ENCODE results near the gene TRABD2B. TPM values are rescaled to one million over a fixed set of nuclear protein-coding genes. Genes with fewer than 3 reads are reported as not detected.

TRABD2B gene
- total and polyA plus RNA-seq, 2 donors (not counting 1 experiment from before 2014, with no cell fraction given), result under 0.01 TPM; not detected in 1

DNA sequence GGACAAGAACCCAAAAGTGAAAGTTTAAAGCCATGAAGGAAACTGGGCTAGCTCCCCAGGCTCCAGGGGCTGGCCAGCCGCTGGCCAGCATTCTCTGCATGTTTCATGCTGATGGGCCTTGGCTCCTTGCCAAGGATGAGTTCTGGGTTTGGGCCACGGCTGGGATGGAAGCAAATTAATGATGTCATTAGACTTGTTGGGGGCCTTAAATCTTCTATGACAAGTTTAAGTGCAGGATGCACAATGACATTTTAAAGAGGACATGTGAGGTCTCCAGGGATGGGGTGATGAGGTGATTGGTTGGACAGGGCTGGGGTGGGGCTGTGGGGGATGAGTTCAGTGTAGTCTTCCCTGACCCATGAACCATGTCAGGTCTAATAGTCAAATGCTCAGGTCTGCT lies 199.6 kb downstream of the TRABD2B start:
- no peak for DNase-seq (ENCODE audit: low read depth in 2 of 2)
- no peaks in the 10 kb centered on the region for H3K9me3 ChIP-seq (ENCODE audit: control insufficient read depth, insufficient read depth, low read depth, low read length)
- no peaks in the 10 kb centered on the region for H3K79me2 ChIP-seq (ENCODE audit: control insufficient read depth, insufficient read depth, low read length)
- H3K4me1 ChIP-seq (ENCODE audit: control insufficient read depth, extremely low read depth, insufficient read depth, low read length), result no peaks in the 10 kb centered on the region
- TF ChIP-seq, protein P1, sequence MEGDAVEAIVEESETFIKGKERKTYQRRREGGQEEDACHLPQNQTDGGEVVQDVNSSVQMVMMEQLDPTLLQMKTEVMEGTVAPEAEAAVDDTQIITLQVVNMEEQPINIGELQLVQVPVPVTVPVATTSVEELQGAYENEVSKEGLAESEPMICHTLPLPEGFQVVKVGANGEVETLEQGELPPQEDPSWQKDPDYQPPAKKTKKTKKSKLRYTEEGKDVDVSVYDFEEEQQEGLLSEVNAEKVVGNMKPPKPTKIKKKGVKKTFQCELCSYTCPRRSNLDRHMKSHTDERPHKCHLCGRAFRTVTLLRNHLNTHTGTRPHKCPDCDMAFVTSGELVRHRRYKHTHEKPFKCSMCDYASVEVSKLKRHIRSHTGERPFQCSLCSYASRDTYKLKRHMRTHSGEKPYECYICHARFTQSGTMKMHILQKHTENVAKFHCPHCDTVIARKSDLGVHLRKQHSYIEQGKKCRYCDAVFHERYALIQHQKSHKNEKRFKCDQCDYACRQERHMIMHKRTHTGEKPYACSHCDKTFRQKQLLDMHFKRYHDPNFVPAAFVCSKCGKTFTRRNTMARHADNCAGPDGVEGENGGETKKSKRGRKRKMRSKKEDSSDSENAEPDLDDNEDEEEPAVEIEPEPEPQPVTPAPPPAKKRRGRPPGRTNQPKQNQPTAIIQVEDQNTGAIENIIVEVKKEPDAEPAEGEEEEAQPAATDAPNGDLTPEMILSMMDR (conservative IDR thresholded peaks at IDR 0.05 in 1 of 2, IDR thresholded peaks at IDR 0.05 in 1 of 2; ENCODE audit: low read depth in 1 of 2, low read length in 2 of 2), result no peak
- TF ChIP-seq EZH2 (IDR thresholded peaks at IDR 0.05; ENCODE audit: low read length, missing control alignments), result no peak
- no peaks in the 10 kb centered on the region for H3K36me3 ChIP-seq (ENCODE audit: control insufficient read depth, insufficient read depth, low read length)
- H3K4me3 ChIP-seq (replicated peaks in 1 of 4; ENCODE audit: control extremely low read depth in 1 of 4, insufficient read depth in 1 of 4, low read depth in 3 of 4, low read length in 4 of 4), result no peak overlapping the region
- no peak overlapping the region for H3K9ac ChIP-seq (ENCODE audit: insufficient read depth, low read length)
- no peak overlapping the region for H3K4me2 ChIP-seq (ENCODE audit: extremely low read depth, insufficient read depth, low read length)
- no peak overlapping the region for H2AFZ ChIP-seq (ENCODE audit: low read length)
- no peak overlapping the region for H3K27ac ChIP-seq (ENCODE audit: insufficient read depth, low read length)
- no peaks in the 10 kb centered on the region for H4K20me1 ChIP-seq (ENCODE audit: control insufficient read depth, extremely low read depth, insufficient read depth, low read length)
- H3K27me3 ChIP-seq (ENCODE audit: control insufficient read depth, insufficient read depth, low read length), result no peaks in the 10 kb centered on the region

DNA sequence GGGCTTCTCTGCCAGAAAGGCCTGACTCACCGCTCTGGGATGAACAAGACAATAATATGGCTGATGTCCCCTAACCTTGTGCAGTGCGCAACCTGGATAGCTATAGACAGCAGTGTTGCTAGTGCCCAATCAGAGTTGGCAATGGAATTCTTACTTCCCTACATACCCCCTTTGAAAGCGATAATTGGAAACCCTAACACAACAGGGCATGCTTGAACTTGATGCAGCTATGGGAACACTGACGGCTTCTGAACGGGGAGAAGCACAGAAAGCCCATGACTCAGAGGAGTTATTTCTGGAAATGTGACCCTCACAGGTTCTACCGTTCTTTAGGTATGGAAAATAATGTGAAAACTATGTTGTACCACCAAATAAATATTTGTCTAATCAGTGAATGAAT lies 200.6 kb downstream of the TRABD2B start:
- Histone ChIP-seq H3K27ac (ENCODE audit: insufficient read depth, low read length) (no peak overlapping the region), H3K4me1 (ENCODE audit: control insufficient read depth, extremely low read depth, insufficient read depth, low read length) (no peaks in the 10 kb centered on the region), H3K4me3 (replicated peaks in 1 of 4; ENCODE audit: control extremely low read depth in 1 of 4, insufficient read depth in 1 of 4, low read depth in 3 of 4, low read length in 4 of 4) (no peak overlapping the region), H3K36me3 (ENCODE audit: control insufficient read depth, insufficient read depth, low read length) (no peaks in the 10 kb centered on the region), H3K9ac (ENCODE audit: insufficient read depth, low read length) (no peak overlapping the region), H4K20me1 (ENCODE audit: control insufficient read depth, extremely low read depth, insufficient read depth, low read length) (no peaks in the 10 kb centered on the region), H3K27me3 (ENCODE audit: control insufficient read depth, insufficient read depth, low read length) (no peaks in the 10 kb centered on the region), H2AFZ (ENCODE audit: low read length) (no peak overlapping the region), H3K79me2 (ENCODE audit: control insufficient read depth, insufficient read depth, low read length) (no peaks in the 10 kb centered on the region), H3K4me2 (ENCODE audit: extremely low read depth, insufficient read depth, low read length) (no peak overlapping the region), H3K9me3 (ENCODE audit: control insufficient read depth, insufficient read depth, low read depth, low read length) (no peaks in the 10 kb centered on the region)
- TF ChIP-seq, protein P1 (conservative IDR thresholded peaks at IDR 0.05 in 1 of 2, IDR thresholded peaks at IDR 0.05 in 1 of 2; ENCODE audit: low read depth in 1 of 2, low read length in 2 of 2), result no peak
- no peak for TF ChIP-seq EZH2 (IDR thresholded peaks at IDR 0.05; ENCODE audit: low read length, missing control alignments)
- no peak for DNase-seq (ENCODE audit: low read depth in 2 of 2)

DNA sequence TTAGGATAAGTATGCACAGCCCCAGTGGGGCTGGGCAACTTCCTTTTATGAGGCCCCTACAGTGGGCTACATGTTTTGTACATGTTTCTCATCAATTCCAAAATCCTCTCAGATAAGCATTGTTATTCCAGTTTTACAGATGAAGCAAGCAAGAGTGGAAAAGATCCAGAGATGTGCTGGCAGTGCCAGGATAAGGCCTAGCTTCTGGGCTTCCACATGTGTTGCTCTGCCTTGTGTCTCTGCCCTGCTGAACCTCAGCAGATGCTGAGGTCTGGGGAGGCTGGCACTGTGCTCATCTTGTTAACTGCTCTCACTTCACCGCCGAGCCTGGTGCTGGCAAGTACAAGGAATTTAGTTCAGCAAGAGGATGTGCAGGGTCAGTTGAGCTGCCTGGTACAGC lies 202.1 kb downstream of the TRABD2B start:
- no peaks in the 10 kb centered on the region for H4K20me1 ChIP-seq (ENCODE audit: control insufficient read depth, extremely low read depth, insufficient read depth, low read length)
- TF ChIP-seq EZH2 (IDR thresholded peaks at IDR 0.05; ENCODE audit: low read length, missing control alignments), result no peak
- TF ChIP-seq, protein P1 (conservative IDR thresholded peaks at IDR 0.05 in 1 of 2, IDR thresholded peaks at IDR 0.05 in 1 of 2; ENCODE audit: low read depth in 1 of 2, low read length in 2 of 2), result no peak
- no peaks in the 10 kb centered on the region for H3K27me3 ChIP-seq (ENCODE audit: control insufficient read depth, insufficient read depth, low read length)
- no peak overlapping the region for H3K4me2 ChIP-seq (ENCODE audit: extremely low read depth, insufficient read depth, low read length)
- no peak overlapping the region for H3K4me3 ChIP-seq (replicated peaks in 1 of 4; ENCODE audit: control extremely low read depth in 1 of 4, insufficient read depth in 1 of 4, low read depth in 3 of 4, low read length in 4 of 4)
- no peaks in the 10 kb centered on the region for H3K4me1 ChIP-seq (ENCODE audit: control insufficient read depth, extremely low read depth, insufficient read depth, low read length)
- H2AFZ ChIP-seq (ENCODE audit: low read length), result no peak overlapping the region
- no peaks in the 10 kb centered on the region for H3K9me3 ChIP-seq (ENCODE audit: control insufficient read depth, insufficient read depth, low read depth, low read length)
- H3K9ac ChIP-seq (ENCODE audit: insufficient read depth, low read length), result no peak overlapping the region
- no peak overlapping the region for H3K27ac ChIP-seq (ENCODE audit: insufficient read depth, low read length)
- no peaks in the 10 kb centered on the region for H3K36me3 ChIP-seq (ENCODE audit: control insufficient read depth, insufficient read depth, low read length)
- no peak for DNase-seq (ENCODE audit: low read depth in 2 of 2)
- no peaks in the 10 kb centered on the region for H3K79me2 ChIP-seq (ENCODE audit: control insufficient read depth, insufficient read depth, low read length)
